PFSK-1 (cell line): ENCODE measurements around the gene PHACTR3.

Source experiments
- FOXP2 ChIP-seq: optimal IDR thresholded peaks from 2 replicates; pipeline ENCODE3; 2011; ENCODE audit warnings: borderline replicate concordance, control low read depth, inconsistent platforms; ENCODE audit not compliant: insufficient read depth; ENCODE audit errors: extremely low read length, extremely low read depth
- POLR2AphosphoS5 ChIP-seq: IDR thresholded peaks from 2 replicates; pipeline ENCODE4 v1.6.1; 2012; ENCODE audit warnings: low read depth, mild to moderate bottlenecking, control low read depth, low read length, moderate library complexity
- REST ChIP-seq, 2 experiments: IDR thresholded peaks; 2 replicates each; pipeline versions ENCODE4 v1.6.1 to v1.8.0; 2011 to 2012; ENCODE audit warnings: low read depth in 2 of 2, low read length in 2 of 2, control low read depth in 1 of 2, inconsistent platforms in 1 of 2, mild to moderate bottlenecking in 1 of 2, moderate library complexity in 1 of 2; ENCODE audit not compliant: insufficient read depth in 1 of 2
- SIN3A ChIP-seq: IDR thresholded peaks from 2 replicates; pipeline ENCODE4 v1.6.1; 2012; ENCODE audit warnings: mild to moderate bottlenecking, low read length, moderate library complexity, borderline replicate concordance; ENCODE audit not compliant: insufficient read depth
- TAF1 ChIP-seq: IDR thresholded peaks from 2 replicates; pipeline ENCODE4 v1.6.1; 2012; ENCODE audit warnings: low read length, control low read depth, borderline replicate concordance; ENCODE audit not compliant: insufficient read depth

- TF ChIP-seq REST (IDR thresholded peaks at IDR 0.05; ENCODE audit: insufficient read depth in 1 of 2, low read depth in 2 of 2, low read length in 2 of 2) (no peak), POLR2AphosphoS5 (no peak), SIN3A (no peak), TAF1 (no peak), FOXP2 (no peak)
Measured at GRCh38 chr20:59770270-59770669, 165.9 kb downstream of the PHACTR3 start.
